ENCODE results near the gene GPR183.

GPR183 gene

GRCh38 chr13:99270518-99270917, 36.7 kb downstream of the GPR183 start:
- 0 out of 2 replicates have a peak, but pooled peaks cover 5% of the 10 kb centered on the region for H3K36me3 ChIP-seq (ENCODE audit: control insufficient read depth, insufficient read depth, low read length)
- H3K4me3 ChIP-seq (ENCODE audit: low read depth, low read length), result no peak overlapping the region
- no peaks in the 10 kb centered on the region for H3K27me3 ChIP-seq (ENCODE audit: control insufficient read depth, insufficient read depth, low read length)
- H3K4me1 ChIP-seq (ENCODE audit: control insufficient read depth, insufficient read depth, low read length), result no peaks in the 10 kb centered on the region
- no peaks in the 10 kb centered on the region for H3K9me3 ChIP-seq (ENCODE audit: control insufficient read depth, insufficient read depth, low read length)
- no peak overlapping the region for H3K27ac ChIP-seq (ENCODE audit: low read depth, low read length)
- no peak overlapping the region for H3K9ac ChIP-seq (ENCODE audit: low read depth, low read length)

- Histone ChIP-seq H3K27me3 (ENCODE audit: control insufficient read depth, insufficient read depth, low read length) (no peaks in the 10 kb centered on the region), H3K4me3 (ENCODE audit: low read depth, low read length) (no peak overlapping the region), H3K9ac (ENCODE audit: low read depth, low read length) (no peak overlapping the region), H3K4me1 (ENCODE audit: control insufficient read depth, insufficient read depth, low read length) (0 out of 2 replicates have a peak, but pooled peaks cover under 1% of the 10 kb centered on the region), H3K36me3 (ENCODE audit: control insufficient read depth, insufficient read depth, low read length) (peaks cover 5% of the 10 kb centered on the region; the same call in 1 of the 2 replicates), H3K27ac (ENCODE audit: low read depth, low read length) (no peak overlapping the region), H3K9me3 (ENCODE audit: control insufficient read depth, insufficient read depth, low read length) (no peaks in the 10 kb centered on the region)
Observed at GRCh38 chr13:99269627-99270241, 37.5 kb downstream of the GPR183 start.

- Histone ChIP-seq H3K4me1 (ENCODE audit: control insufficient read depth, insufficient read depth, low read length) (peaks cover 5% of the 10 kb centered on the region; the same call in 1 of the 2 replicates), H3K9me3 (ENCODE audit: control insufficient read depth, insufficient read depth, low read length) (no peaks in the 10 kb centered on the region), H3K36me3 (ENCODE audit: control insufficient read depth, insufficient read depth, low read length) (peaks cover 8% of the 10 kb centered on the region; the same call in 1 of the 2 replicates), H3K27me3 (ENCODE audit: control insufficient read depth, insufficient read depth, low read length) (no peaks in the 10 kb centered on the region), H3K9ac (ENCODE audit: low read depth, low read length) (no peak overlapping the region), H3K4me3 (ENCODE audit: low read depth, low read length) (no peak overlapping the region), H3K27ac (ENCODE audit: low read depth, low read length) (no peak overlapping the region)
Observed at GRCh38 chr13:99268822-99269221, 38.4 kb downstream of the GPR183 start.

- no peak overlapping the region for H3K4me3 ChIP-seq (ENCODE audit: low read depth, low read length)
- H3K27ac ChIP-seq (ENCODE audit: low read depth, low read length), result no peak overlapping the region
- no peak overlapping the region for H3K9ac ChIP-seq (ENCODE audit: low read depth, low read length)
- H3K27me3 ChIP-seq (ENCODE audit: control insufficient read depth, insufficient read depth, low read length), result no peaks in the 10 kb centered on the region
- H3K36me3 ChIP-seq (ENCODE audit: control insufficient read depth, insufficient read depth, low read length), result peaks cover 16% of the 10 kb centered on the region; the same call in 1 of the 2 replicates
- peaks cover 5% of the 10 kb centered on the region; the same call in 1 of the 2 replicates for H3K4me1 ChIP-seq (ENCODE audit: control insufficient read depth, insufficient read depth, low read length)
- no peaks in the 10 kb centered on the region for H3K9me3 ChIP-seq (ENCODE audit: control insufficient read depth, insufficient read depth, low read length)
Observed at GRCh38 chr13:99267927-99268326, 39.3 kb downstream of the GPR183 start.

DNA sequence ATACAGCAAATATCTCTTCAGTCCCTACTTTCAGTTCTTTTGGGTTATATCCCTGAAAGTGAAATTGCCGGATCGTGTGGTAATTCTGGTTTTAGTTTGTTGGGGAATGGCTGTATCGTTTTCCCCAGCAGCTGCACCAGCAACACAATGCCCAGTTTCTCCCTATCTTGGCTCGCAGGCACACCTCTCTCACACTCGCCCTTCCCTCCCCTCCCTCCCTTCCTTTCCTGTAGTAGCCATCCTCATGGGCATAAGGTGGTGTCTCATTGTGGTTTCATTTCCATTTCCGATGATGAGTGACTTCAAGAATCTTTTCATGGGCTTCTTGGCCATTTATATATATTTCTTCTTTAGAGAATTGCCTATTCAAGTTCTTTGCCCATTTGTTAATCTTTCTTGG, 40.4 kb downstream of the GPR183 start:
- Histone ChIP-seq H3K27me3 (ENCODE audit: control insufficient read depth, insufficient read depth, low read length) (no peaks in the 10 kb centered on the region), H3K27ac (ENCODE audit: low read depth, low read length) (no peak overlapping the region), H3K4me1 (ENCODE audit: control insufficient read depth, insufficient read depth, low read length) (peaks cover 5% of the 10 kb centered on the region; the same call in 1 of the 2 replicates), H3K36me3 (ENCODE audit: control insufficient read depth, insufficient read depth, low read length) (peaks cover 18% of the 10 kb centered on the region; the same call in 1 of the 2 replicates), H3K9ac (ENCODE audit: low read depth, low read length) (no peak overlapping the region), H3K9me3 (ENCODE audit: control insufficient read depth, insufficient read depth, low read length) (no peaks in the 10 kb centered on the region), H3K4me3 (ENCODE audit: low read depth, low read length) (no peak overlapping the region)

DNA sequence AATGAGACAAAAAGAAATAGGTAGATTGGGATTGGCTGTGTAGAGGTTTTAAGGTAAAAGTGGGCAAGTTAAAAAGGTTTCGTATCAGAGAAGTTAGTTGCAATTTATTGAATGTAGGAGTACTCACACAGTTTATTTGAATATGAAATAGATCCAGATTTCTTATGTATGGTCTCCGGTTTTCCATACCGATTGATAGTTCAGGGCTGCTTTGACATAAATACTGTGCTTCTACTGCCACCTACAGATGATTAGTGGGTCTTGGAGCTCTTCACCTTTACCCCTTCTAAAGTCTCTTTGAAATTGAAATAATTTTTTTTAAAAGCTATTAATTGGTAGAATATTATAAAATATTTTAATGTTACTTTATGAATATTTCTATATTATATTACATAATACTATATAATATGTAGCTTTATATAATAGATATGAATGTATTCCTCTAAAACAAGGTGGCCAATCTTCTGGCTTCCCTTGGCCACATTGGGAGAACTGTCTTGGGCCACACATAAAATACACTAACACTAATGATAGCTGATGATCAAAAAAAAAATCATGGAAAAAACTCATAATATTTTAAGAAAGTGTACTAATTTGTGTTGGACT, 41.3 kb downstream of the GPR183 start:
- peaks cover 18% of the 10 kb centered on the region; the same call in 1 of the 2 replicates for H3K36me3 ChIP-seq (ENCODE audit: control insufficient read depth, insufficient read depth, low read length)
- H3K4me3 ChIP-seq (ENCODE audit: low read depth, low read length), result no peak overlapping the region
- no peak overlapping the region for H3K9ac ChIP-seq (ENCODE audit: low read depth, low read length)
- H3K4me1 ChIP-seq (ENCODE audit: control insufficient read depth, insufficient read depth, low read length), result peaks cover 5% of the 10 kb centered on the region; the same call in 1 of the 2 replicates
- no peaks in the 10 kb centered on the region for H3K27me3 ChIP-seq (ENCODE audit: control insufficient read depth, insufficient read depth, low read length)
- H3K9me3 ChIP-seq (ENCODE audit: control insufficient read depth, insufficient read depth, low read length), result no peaks in the 10 kb centered on the region
- no peak overlapping the region for H3K27ac ChIP-seq (ENCODE audit: low read depth, low read length)

DNA sequence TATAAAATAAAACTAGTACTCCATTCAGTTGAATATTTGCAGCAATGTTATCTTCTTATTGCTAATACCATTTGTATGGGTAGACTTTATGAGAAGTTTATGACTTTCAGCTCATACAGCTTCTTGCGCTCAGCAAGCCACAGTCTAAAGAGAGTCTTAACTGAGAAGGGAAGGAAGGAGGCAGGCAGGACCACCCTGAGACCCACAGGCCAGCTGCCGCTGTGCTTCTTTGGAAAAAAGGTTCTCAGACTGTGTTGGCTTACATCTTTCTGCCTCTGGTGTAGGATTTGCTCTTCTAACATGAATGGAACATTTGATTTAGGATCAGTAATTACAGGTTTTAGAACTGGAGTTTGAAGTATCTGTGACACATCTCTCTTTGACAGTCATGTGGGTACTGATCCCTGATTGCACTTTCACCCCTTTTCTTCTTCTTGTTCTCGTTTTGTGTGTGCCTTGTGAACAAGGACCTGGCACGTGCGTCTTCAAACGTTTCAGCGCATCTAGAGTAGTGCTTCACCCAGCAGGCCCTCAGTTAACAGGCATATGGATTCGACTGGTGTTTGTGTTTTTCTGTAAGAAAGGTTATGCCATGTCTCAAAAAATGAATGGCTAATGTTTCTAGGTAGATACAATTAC, 41.9 kb downstream of the GPR183 start:
- H3K36me3 ChIP-seq (ENCODE audit: control insufficient read depth, insufficient read depth, low read length), result peaks cover 18% of the 10 kb centered on the region; the same call in 1 of the 2 replicates
- no peak overlapping the region for H3K9ac ChIP-seq (ENCODE audit: low read depth, low read length)
- no peaks in the 10 kb centered on the region for H3K9me3 ChIP-seq (ENCODE audit: control insufficient read depth, insufficient read depth, low read length)
- H3K27me3 ChIP-seq (ENCODE audit: control insufficient read depth, insufficient read depth, low read length), result no peaks in the 10 kb centered on the region
- no peak overlapping the region for H3K4me3 ChIP-seq (ENCODE audit: low read depth, low read length)
- peaks cover 5% of the 10 kb centered on the region; the same call in 1 of the 2 replicates for H3K4me1 ChIP-seq (ENCODE audit: control insufficient read depth, insufficient read depth, low read length)
- H3K27ac ChIP-seq (ENCODE audit: low read depth, low read length), result no peak overlapping the region

DNA sequence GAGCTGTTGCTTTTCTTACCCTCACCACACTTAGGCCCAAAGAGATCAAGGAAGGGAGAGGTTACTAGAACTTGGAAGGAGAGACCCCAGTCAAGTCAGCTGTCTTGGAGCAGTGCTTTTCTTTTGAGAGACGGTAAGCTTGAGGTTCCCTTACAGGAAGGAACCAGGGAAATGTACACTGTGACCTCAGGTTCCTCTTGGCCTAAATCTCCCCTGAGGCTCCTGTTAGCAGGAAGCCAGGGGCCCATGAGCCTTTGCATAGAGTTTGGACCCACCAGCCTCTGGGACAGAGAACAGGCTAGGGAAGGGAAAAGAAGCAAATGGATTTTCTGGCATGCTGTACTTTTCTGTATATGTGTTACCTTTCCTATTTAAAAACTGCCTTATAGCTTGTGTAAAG, 43.1 kb downstream of the GPR183 start:
- Histone ChIP-seq H3K27me3 (ENCODE audit: control insufficient read depth, insufficient read depth, low read length) (no peaks in the 10 kb centered on the region), H3K9me3 (ENCODE audit: control insufficient read depth, insufficient read depth, low read length) (no peaks in the 10 kb centered on the region), H3K27ac (ENCODE audit: low read depth, low read length) (no peak overlapping the region), H3K4me1 (ENCODE audit: control insufficient read depth, insufficient read depth, low read length) (peaks cover 5% of the 10 kb centered on the region; the same call in 1 of the 2 replicates), H3K9ac (ENCODE audit: low read depth, low read length) (no peak overlapping the region), H3K36me3 (ENCODE audit: control insufficient read depth, insufficient read depth, low read length) (peaks cover 25% of the 10 kb centered on the region; the same call in 1 of the 2 replicates), H3K4me3 (ENCODE audit: low read depth, low read length) (no peak overlapping the region)

DNA sequence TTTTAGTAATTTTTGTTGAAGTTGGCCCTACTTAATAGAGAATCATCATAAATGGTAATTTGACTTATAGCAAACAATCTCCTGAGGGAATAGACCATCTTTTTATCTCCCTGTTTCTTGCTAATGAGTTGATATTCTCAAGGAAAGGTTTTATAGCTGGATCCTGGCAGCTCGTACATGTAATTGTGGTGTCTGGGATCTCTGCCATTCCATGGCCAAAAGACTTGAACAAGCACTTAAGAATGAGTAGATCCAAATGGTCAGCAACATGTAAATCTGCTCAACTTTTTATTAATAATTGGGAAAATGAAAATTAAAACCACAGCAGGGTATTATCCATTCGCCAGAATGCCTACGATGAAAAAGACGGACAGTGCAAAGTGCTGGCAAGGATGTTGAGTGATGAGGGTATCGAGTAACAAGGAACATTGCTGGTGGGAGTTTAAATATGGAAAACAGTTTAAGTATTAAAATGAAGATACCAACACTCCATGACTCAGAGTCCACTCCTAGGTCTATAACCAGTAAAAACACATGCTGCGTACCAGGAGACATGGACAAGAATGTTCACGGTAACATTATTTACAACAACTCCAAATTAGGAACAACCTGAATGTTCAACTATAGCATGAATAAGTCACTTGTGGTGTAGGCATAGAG, 43.9 kb downstream of the GPR183 start:
- H3K4me1 ChIP-seq (ENCODE audit: control insufficient read depth, insufficient read depth, low read length), result peaks cover 5% of the 10 kb centered on the region; the same call in 1 of the 2 replicates
- no peak overlapping the region for H3K9ac ChIP-seq (ENCODE audit: low read depth, low read length)
- no peak overlapping the region for H3K4me3 ChIP-seq (ENCODE audit: low read depth, low read length)
- no peaks in the 10 kb centered on the region for H3K27me3 ChIP-seq (ENCODE audit: control insufficient read depth, insufficient read depth, low read length)
- H3K9me3 ChIP-seq (ENCODE audit: control insufficient read depth, insufficient read depth, low read length), result no peaks in the 10 kb centered on the region
- H3K27ac ChIP-seq (ENCODE audit: low read depth, low read length), result no peak overlapping the region
- peaks cover 25% of the 10 kb centered on the region; the same call in 1 of the 2 replicates for H3K36me3 ChIP-seq (ENCODE audit: control insufficient read depth, insufficient read depth, low read length)

DNA sequence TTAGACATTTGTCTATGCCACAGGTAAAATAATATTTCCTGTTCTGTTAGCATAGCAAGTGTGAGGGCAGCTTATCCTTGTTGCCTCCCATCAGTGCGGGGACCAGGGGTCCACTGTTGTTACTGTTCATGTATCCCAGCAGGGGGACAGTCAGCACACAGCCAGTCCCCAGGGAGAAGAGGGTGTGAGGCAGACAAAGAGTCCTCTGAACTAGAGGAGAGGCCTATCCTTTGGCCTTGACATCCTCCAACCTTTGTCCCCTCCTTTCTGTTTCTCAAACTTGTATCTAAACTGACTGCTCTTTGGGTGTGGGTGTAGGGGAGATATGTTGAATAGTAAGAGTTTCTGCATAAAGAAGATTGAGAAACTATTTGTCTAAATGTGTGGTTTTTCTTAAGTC, 46.1 kb downstream of the GPR183 start:
- Histone ChIP-seq H3K27me3 (ENCODE audit: control insufficient read depth, insufficient read depth, low read length) (no peaks in the 10 kb centered on the region), H3K27ac (ENCODE audit: low read depth, low read length) (no peak overlapping the region), H3K4me1 (ENCODE audit: control insufficient read depth, insufficient read depth, low read length) (peaks cover 5% of the 10 kb centered on the region; the same call in 1 of the 2 replicates), H3K4me3 (ENCODE audit: low read depth, low read length) (no peak overlapping the region), H3K9ac (ENCODE audit: low read depth, low read length) (no peak overlapping the region), H3K9me3 (ENCODE audit: control insufficient read depth, insufficient read depth, low read length) (no peaks in the 10 kb centered on the region), H3K36me3 (ENCODE audit: control insufficient read depth, insufficient read depth, low read length) (peaks cover 20% of the 10 kb centered on the region; the same call in 1 of the 2 replicates)

All from HUES48 (cell line).